WTC11 (cell line): ENCODE measurements around the gene BIRC2.

Experiments
- NR2C2 ChIP-seq: sonication (generic); formaldehyde crosslinking; IDR thresholded peaks from 2 replicates; pipeline ENCODE4 v1.8.0; 2022; ENCODE audit warnings: mild to moderate bottlenecking, missing genetic modification reagents
- TF ChIP-seq, protein P1 (sequence below): fragments of 200-600 bp; IDR thresholded peaks from 2 replicates; pipeline ENCODE4 v1.8.0; 2022; ENCODE audit warnings: antibody characterized with exemption
- TF ChIP-seq, protein P2 (sequence below): fragments of 250-450 bp; sonication (Bioruptor Pico); IDR thresholded peaks from 2 replicates; pipeline ENCODE4 v1.9.0; 2021; ENCODE audit warnings: mild to moderate bottlenecking

DNA sequence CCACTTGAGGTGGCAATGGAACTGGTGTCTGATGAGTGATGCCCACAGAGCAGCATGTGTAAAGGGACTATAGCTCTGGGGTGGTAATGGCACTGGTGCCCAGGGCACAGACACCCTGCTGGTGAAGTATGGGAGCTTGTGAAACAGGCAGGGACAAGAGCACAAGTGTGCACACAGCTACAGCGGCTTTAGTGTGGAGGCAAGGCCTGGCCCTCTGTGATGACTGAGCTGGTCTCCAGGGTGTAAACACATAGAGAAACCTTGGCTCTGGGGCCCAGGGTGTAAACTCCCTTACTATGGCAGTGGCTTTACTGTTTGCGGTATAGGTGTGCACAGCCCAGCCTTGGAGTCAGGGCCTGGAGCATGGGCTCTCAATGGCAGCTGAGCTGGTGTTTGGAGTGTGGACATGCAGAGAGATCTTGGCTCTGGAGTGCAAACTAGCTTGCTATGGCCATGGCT, 46.3 kb downstream of the BIRC2 start:
- TF ChIP-seq, protein P1, sequence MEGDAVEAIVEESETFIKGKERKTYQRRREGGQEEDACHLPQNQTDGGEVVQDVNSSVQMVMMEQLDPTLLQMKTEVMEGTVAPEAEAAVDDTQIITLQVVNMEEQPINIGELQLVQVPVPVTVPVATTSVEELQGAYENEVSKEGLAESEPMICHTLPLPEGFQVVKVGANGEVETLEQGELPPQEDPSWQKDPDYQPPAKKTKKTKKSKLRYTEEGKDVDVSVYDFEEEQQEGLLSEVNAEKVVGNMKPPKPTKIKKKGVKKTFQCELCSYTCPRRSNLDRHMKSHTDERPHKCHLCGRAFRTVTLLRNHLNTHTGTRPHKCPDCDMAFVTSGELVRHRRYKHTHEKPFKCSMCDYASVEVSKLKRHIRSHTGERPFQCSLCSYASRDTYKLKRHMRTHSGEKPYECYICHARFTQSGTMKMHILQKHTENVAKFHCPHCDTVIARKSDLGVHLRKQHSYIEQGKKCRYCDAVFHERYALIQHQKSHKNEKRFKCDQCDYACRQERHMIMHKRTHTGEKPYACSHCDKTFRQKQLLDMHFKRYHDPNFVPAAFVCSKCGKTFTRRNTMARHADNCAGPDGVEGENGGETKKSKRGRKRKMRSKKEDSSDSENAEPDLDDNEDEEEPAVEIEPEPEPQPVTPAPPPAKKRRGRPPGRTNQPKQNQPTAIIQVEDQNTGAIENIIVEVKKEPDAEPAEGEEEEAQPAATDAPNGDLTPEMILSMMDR, result no peak
- TF ChIP-seq NR2C2, result no peak
- TF ChIP-seq, protein P2, sequence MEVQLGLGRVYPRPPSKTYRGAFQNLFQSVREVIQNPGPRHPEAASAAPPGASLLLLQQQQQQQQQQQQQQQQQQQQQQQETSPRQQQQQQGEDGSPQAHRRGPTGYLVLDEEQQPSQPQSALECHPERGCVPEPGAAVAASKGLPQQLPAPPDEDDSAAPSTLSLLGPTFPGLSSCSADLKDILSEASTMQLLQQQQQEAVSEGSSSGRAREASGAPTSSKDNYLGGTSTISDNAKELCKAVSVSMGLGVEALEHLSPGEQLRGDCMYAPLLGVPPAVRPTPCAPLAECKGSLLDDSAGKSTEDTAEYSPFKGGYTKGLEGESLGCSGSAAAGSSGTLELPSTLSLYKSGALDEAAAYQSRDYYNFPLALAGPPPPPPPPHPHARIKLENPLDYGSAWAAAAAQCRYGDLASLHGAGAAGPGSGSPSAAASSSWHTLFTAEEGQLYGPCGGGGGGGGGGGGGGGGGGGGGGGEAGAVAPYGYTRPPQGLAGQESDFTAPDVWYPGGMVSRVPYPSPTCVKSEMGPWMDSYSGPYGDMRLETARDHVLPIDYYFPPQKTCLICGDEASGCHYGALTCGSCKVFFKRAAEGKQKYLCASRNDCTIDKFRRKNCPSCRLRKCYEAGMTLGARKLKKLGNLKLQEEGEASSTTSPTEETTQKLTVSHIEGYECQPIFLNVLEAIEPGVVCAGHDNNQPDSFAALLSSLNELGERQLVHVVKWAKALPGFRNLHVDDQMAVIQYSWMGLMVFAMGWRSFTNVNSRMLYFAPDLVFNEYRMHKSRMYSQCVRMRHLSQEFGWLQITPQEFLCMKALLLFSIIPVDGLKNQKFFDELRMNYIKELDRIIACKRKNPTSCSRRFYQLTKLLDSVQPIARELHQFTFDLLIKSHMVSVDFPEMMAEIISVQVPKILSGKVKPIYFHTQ (CRISPR knock-in tag), result no peak
